GM20431 (cell line): ENCODE measurements around the gene PTPRD.

Experiments used
- in situ Hi-C: fragments of 300-500 bp; cut with MseI, MboI; formaldehyde crosslinking; loops from one replicate; pipeline ENCODE4 v1.15.0; 2020; ENCODE audit warnings: low sequenced_read_pairs; ENCODE audit not compliant: unreplicated experiment

Gene PTPRD

DNA sequence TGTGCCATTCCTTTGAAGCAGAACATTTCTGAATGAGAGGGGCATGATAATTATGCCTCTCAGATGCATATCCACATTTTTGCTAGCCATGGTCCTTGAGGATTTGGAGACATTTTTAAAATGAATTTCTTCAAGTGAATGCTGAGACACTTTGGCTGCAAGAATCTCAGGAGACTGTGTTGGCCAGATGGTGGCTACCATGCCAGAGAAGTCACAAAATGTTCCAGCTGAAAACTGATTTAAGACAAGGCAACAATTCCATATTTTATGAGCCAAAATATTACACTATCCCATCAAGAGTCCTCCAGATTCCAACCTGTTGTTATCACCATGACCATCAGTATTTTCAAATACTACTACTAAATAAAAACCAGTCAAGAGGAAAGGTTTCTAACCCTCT lies 1953.7 kb downstream of the PTPRD start:
- in situ Hi-C loops: no loop called here

- in situ Hi-C loops: no loop called here
These were observed 1957.7 kb downstream of the PTPRD start for GRCh38 chr9:8655071-8655470.

DNA sequence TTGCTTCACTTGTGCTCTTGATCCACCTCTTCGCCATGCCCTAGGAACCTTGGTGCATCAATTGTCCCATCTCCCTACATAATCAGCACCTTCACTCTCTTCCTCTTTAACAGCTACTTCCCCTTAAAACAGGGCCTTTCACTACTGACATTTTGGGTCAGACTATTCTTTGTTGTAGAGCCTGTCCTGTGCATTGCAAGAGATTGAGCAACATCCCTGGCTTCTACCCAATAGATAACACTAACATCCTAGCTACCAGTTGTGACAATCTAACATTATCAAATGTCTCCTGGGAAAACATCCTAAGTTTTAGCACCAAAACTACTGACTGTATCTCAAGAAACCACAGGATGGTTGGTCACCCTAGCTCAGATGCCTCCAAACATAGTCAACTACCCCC lies 1958.9 kb downstream of the PTPRD start:
- in situ Hi-C loops: no loop called here

- in situ Hi-C loops: no loop called here
These were observed 1959.7 kb downstream of the PTPRD start for GRCh38 chr9:8653111-8653510.

GRCh38 chr9:8652255-8652654 lies 1960.5 kb downstream of the PTPRD start:
- in situ Hi-C loops: no loop called here

DNA sequence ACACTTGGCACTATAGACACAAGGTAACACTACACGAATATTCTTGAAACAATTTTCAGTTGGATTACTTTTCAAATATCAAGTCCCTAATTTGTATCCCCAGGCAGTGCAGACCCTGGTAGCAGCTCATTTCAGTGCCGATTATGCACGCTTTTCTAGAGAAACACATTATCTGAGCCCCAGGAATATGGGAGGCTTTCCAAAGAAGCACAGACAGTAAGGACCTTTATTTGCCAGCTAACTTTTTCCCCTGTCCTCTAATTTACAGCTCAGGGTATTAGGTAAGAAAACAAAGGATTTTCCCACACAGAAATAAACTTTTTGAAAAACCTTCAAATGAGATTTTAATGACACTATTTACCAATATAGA lies 1961.0 kb downstream of the PTPRD start:
- in situ Hi-C loops: no loop called here

DNA sequence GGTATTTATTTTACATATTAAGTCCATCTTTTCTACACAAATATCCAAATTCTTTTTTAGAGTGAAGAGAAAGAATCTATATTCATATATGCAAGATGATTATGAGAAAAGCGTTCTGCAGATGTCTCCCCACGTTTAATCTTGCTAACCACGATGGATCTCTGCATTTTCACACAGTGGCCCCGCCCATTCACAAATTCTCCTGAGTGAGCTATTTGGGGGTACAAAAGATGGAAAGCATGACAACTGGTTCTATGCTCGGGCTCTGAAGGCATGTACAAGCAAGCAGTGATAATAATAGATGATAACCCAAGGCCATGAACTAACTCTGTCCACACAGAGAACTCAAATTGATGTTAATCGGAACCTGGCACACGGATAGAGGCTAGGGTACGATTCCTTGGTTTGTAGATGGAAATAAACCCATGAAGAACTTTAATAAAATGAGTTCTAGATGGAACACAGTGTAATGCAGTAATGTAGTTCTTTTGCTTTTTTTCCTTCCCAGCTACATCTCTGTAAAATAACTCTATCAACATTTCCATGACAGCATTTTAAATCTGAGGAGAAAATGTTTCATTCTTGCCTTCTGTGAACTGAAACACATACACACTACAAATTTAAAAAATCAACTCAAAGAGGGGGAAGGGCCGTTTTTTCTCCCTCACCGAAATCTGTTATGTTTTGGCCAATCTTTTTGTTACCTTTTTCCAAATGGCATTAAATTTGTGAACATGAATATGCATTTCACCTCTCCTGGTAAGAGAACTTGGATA lies 1961.5 kb downstream of the PTPRD start:
- in situ Hi-C loops: no loop called here

DNA sequence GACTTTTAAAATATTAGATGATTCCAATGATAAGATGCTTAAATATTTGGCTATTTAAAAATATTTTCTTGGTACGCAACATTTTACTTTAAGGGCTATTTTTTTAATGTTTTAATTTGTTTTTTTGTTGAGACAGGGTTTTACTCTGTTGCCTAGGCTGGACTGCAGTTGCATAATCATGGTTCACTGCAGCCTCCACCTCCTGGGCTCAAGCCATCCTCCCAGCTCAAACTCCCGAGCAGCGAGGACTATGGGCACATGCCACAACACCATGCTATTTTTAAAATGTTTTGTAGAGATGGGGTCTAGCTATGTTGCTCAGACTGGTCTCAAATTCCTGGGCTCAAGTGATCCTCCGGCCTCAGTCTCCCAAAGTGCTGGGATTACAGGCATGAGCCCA lies 1963.0 kb downstream of the PTPRD start:
- in situ Hi-C loops: no loop called here

GRCh38 chr9:8649160-8649559 lies 1963.6 kb downstream of the PTPRD start:
- in situ Hi-C loops: no loop called here

DNA sequence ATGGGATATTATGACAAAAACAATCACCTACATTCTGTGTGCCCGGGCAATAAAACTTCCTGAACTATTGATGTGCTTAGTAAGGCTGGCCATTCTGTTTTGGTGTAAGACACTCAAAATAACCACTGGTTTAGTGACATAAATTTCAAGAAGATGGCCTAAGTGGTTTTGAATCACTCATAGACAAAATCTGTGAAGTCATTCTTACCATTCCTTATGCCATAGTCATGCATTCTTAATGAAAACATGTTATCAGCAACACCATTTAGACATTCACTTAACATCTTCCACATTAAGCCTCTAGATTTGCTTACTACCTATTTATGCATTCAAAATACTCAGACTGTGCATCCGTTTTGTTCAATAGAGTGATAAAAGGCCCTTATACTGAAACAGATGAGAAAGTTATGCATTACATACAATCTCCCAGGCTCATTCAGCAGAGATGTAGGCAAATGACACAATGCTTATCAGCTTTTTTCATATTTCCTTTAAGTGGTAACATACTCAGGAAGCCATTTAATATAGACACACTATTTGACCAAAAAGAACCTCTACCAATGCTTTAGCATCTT lies 1964.4 kb downstream of the PTPRD start:
- in situ Hi-C loops: no loop called here

GRCh38 chr9:8647824-8648223 lies 1965.0 kb downstream of the PTPRD start:
- in situ Hi-C loops: no loop called here

GRCh38 chr9:8644571-8644970 lies 1968.2 kb downstream of the PTPRD start:
- in situ Hi-C loops: no loop called here

DNA sequence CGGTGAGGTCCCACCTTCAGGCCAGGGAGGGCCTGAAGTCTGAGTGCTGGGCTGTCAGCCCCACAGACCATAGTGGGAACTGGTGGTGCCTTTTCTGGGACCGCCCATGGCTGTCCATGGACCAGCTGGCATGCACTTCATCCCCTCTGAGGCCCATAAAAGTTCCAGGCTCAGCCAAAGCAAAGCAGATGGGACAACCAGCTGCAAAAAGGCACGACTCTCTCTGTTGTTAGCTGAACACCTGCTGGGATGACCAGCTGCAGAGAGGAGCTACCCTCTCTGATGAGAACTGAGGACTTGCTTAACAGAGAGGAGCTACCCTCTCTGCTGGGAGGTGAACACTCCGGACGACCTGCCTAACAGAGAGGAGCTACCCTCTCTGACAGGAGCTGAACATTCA lies 1968.9 kb downstream of the PTPRD start:
- in situ Hi-C loops: no loop called here

- in situ Hi-C loops: no loop called here
These were observed 1969.3 kb downstream of the PTPRD start for GRCh38 chr9:8643464-8643863.

DNA sequence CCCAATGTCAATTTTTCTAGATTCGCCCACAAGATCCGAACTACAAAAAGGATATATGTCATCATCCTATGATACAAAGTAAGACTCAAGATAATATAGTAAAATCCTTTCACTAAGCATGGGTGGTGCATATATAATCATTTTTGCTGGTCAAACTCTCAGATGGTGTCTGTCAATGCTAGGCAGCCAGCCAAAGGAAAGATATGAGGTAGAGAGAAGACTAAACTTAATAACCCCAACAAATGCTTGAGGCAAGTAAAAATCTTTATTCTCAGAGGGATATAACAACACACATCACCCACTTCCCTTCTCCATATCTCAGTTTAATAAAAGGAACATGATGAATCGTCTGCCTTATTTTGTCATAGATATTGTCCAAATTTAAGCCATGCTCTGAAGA lies 1972.0 kb downstream of the PTPRD start:
- in situ Hi-C loops: no loop called here

DNA sequence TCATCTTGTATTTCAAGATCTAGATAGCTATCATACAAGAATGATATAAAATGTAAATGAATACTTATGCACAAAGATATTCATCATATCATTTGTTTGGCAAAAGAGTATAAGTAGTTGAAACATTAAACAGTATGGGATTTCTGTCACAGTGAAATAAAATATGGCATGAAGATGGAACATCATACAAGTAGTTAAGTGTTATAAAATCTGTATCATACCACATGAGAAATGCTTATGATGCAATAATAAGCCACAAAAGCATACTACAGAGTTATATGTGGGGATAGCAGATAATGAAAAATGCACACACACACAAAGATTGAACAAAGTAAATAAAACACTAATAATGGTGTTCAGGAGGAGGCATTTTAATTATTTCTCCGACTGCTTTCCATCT lies 1975.2 kb downstream of the PTPRD start:
- in situ Hi-C loops: no loop called here

DNA sequence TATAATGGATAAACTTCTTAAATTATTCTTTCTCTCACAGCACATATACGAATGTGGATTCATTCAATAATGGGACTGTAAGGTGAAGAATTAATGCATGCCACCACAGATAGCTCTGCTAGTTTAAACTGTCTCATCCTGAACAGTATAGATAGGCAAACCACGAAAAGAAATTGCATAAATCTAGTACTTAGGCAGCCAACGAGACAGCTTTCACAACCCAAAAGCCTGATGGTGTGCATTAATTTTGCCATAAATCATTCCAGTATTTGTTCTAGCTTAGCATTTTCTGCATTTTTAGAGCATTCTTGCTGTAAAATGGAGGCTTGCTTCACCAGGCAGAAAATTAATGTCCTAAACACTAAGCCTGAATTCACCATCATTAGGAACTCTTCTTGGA lies 1979.0 kb downstream of the PTPRD start:
- in situ Hi-C loops: no loop called here

GRCh38 chr9:8632493-8632892 lies 1980.3 kb downstream of the PTPRD start:
- in situ Hi-C loops: no loop called here

- in situ Hi-C loops: no loop called here
These were observed 1984.0 kb downstream of the PTPRD start for GRCh38 chr9:8628791-8629190.

DNA sequence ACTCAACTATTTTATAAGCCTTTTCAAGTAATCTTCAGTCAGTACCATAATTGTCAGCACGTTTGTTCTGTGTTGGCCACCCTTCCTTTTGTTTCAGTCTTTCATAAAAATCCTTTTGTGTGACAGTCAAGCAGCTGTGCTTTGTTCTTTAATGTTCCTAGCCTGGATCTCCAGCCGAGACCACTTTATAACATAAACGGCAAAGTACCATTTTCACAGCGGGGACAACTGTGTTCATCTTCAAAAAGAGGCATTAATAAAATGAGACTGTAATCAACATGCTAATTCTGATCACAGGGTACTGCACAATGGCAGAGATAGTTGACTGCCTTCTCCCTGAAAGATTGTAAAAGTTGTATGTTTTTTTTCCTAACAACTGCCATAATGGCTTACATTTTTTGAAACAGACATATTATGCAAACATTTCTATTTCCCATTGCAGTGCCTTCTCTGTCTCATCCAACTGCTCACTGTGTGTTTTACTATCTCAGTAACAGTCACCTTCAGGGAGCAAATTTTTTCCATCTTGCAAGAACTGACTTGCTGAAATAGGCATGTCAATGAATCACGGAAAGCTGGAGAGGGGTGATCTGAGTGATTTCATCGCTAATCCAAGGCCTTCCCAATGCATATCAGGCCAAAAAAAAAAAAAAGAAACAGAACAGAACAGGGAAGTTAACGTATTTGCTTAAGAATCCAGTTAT lies 1984.7 kb downstream of the PTPRD start:
- in situ Hi-C loops: no loop called here

DNA sequence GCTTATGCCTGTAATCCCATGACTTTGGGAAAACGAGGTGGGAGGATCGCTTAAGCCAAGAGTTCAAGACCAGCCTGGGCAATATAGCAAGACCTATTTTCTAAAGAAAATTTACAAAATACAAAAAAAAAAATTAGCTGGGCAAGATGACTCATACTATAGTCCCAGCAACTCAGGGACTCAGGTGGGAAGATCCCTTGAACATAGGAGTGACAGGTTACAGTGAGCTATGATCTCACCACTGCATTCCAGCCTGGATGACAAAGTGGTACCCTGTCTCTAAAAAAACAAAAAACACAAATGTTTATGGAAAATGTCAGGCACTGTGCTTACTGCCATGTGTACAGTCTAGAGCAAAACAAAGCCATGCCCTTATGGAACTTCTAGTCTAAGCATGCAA lies 1989.9 kb downstream of the PTPRD start:
- in situ Hi-C loops: no loop called here
